Right cardiac atrium (tissue), 5 donors: ENCODE data around the gene SP4. TPM values are rescaled to one million over a fixed set of nuclear protein-coding genes. Genes with fewer than 3 reads are reported as not detected.

ENCODE experiments used
- ATAC-seq, 2 donors: fragments of 200-7000 bp; cut with Tn5 transposase; one replicate each; pipeline versions ENCODE4 v1.8.0 to v1.9.1; 2020; ENCODE audit warnings: moderate library complexity in 2 of 2, mild to moderate bottlenecking in 1 of 2
- DNase-seq, 3 donors: peaks; one replicate each; pipeline ENCODE4 v3.0.0-alpha.2; 2020
- H3K27ac ChIP-seq: one replicate; pipeline ENCODE4 v1.5.1; 2013; ENCODE audit warnings: mild to moderate bottlenecking, low read length, control low read depth, moderate library complexity
- H3K27me3 ChIP-seq: one replicate; pipeline ENCODE4 v1.6.1; 2013; ENCODE audit not compliant: control insufficient read depth, insufficient read depth
- H3K4me1 ChIP-seq: one replicate; pipeline ENCODE4 v1.6.1; 2013; ENCODE audit warnings: low read length; ENCODE audit not compliant: control insufficient read depth, insufficient read depth
- H3K4me3 ChIP-seq: one replicate; pipeline ENCODE4 v1.5.1; 2013; ENCODE audit warnings: low read length, control low read depth
- H3K9me3 ChIP-seq: one replicate; pipeline ENCODE4 v1.6.1; 2013; ENCODE audit warnings: low read length; ENCODE audit not compliant: control insufficient read depth
- WGBS: extraction: QIAGEN DNeasy Blood & Tissue Kit; methylation state at CpG from one replicate; pipeline ENCODE4 v1.1.7; 2013; 5-methylcytosine and 5-hydroxymethylcytosine counted together
- intact Hi-C, 4 donors: fragments of 100-400 bp; cut with DNase I; formaldehyde crosslinking; loops; one replicate each; pipeline versions ENCODE4 v1.11.0 to v1.14.0; 2022 to 2023
- polyA plus RNA-seq: library from polyadenylated mRNA; stranded (reverse); fragments of 200-250 nt; gene quantifications from one replicate; pipeline ENCODE4 v1.2.3, GENCODE V29; 2013
- total RNA-seq, 4 donors: library from RNA; stranded (reverse); fragmentation: NEBNext Ultra II Directional; extraction: Animal tissue kit (Norgen Biotek cat#: 25700); gene quantifications; one replicate each; pipeline ENCODE4 v1.2.1, GENCODE V29; 2021
- donor health status: healthy with polysubstance abuse.
- donor health status: DM: no; HTN: yes; CAD: no.
- donor health status: DM: no; HTN: no; CAD: no.
- donor health status: DM: no; HTN: yes; CAD: no; lungs with severe emphysema.
- donor health status: DM: yes; HTN: yes; CAD: no.

SP4 gene
- total and polyA plus RNA-seq, 5 donors = 3.1 to 10.9 (median 9.8) TPM

DNA sequence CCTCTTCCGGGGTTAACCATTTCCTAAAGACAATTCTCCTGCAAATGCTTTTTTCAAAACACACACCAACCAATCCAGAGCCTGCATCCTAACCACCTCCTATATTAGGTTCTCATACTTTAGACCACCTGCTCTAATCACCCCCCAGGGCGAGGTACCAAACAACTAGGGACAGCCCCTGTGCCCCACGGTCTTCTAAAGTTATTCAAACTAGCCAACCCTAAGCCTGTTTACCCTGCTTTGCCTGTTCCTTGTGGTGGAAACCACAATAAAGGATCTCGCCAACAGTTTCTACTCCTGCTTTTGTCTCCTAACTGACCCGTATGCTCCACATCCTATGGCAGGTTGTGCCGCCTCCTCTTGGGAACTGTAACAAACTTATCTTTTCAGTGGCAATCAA is 21.1 kb downstream of the SP4 start:
- Histone ChIP-seq H3K27me3 (no peaks in the 10 kb centered on the region), H3K4me1 (no peaks in the 10 kb centered on the region), H3K27ac (no peak overlapping the region), H3K4me3 (no peak overlapping the region), H3K9me3 (no peaks in the 10 kb centered on the region)
- 93% methylated on average over 6 of the region's 6 CpGs for WGBS
- ATAC-seq (no peak), DNase-seq (no peak)
- intact Hi-C loops = no loop called here

DNA sequence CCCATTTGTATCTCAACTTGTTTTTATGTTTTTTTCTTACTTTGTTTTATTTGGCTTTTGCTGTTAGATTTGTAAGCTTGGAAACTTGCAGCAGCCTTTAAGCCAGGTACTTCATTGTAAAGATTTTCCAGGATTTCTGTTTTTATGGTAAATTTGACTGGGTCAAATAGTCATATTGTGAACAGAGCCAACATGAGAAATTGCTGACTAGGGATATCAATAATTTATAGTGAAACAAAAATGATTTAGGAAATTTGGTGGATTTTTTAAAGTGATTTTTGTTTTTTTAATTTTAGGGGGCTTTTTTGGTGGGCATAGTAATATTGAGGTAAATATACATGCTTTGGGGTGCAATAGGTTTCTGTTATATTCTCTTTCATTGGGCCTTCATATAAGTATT is 22.2 kb downstream of the SP4 start:
- H3K9me3 ChIP-seq = no peaks in the 10 kb centered on the region
- DNase-seq (no peak), ATAC-seq (no peak)
- no peak overlapping the region for H3K27ac ChIP-seq
- H3K4me1 ChIP-seq = no peaks in the 10 kb centered on the region
- no peak overlapping the region for H3K4me3 ChIP-seq
- intact Hi-C loops = no loop called here
- H3K27me3 ChIP-seq = no peaks in the 10 kb centered on the region

DNA sequence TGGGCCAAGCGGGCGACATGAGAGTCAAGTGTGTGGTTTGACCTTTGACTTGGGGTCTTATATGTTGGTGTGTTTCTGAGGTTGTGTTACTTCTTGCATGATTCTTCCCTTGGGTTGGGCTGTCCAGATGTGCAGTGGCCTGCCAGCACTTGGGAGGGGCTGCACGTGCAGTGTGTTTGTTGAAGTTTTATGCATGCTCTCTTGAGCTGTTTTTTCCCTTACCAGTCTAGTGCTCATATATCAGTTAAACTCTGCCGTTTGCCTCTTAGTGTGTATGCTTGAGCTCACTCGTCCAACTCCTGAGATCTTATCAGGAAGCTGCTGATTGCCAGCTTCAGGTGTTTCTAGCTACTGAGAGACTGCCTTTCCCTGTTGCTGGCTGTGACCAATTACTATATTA is 23.1 kb downstream of the SP4 start:
- no peak for DNase-seq
- no peaks in the 10 kb centered on the region for H3K9me3 ChIP-seq
- intact Hi-C loops = no loop called here
- no peak overlapping the region for H3K27ac ChIP-seq
- H3K4me3 ChIP-seq = no peak overlapping the region
- WGBS = 85% methylated on average over 5 of the region's 5 CpGs
- H3K27me3 ChIP-seq = no peaks in the 10 kb centered on the region
- ATAC-seq = no peak
- H3K4me1 ChIP-seq = no peaks in the 10 kb centered on the region

DNA sequence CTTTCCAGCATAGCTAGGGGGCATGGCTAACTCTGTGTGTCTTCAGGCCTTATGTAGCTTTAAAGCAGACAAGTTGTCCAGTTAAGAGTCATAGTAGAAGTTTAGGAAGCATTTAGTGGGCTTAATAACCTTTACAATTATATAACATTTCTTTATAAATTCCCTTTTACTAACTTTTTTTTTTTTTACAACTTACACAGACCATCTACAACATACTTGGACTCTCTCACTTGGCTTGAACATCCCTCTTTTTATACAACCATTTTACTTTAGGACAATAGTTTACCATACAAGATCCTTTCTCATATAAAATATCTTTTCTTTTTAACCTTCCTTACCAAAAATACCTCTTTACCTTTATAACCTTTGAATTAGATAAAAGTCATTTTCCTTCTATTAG is 26.3 kb downstream of the SP4 start:
- Histone ChIP-seq H3K9me3 (no peaks in the 10 kb centered on the region), H3K27me3 (no peaks in the 10 kb centered on the region), H3K4me1 (no peaks in the 10 kb centered on the region), H3K4me3 (no peak overlapping the region), H3K27ac (no peak overlapping the region)
- ATAC-seq (no peak), DNase-seq (no peak)
- intact Hi-C loops = no loop called here

DNA sequence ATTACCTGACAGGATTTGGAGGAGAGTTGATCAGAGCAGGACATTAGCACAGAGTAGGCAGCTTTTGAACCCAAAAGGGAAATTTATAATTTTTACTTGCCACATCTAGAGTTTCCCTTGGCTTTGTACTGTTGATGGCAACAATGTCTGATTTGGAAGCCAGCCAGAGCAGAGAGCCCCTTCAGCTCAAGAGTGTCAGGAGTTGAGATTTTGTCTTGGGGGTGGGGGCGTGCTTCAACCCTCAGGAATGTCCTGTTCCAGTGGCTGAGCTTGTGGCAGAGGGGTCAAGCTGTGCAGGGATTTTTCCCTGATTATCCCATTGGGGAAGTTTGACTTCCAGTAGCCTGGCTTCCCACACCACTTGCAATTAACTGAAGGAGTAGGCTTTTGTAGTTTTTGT is 27.0 kb downstream of the SP4 start:
- Histone ChIP-seq H3K27me3 (no peaks in the 10 kb centered on the region), H3K4me3 (no peak overlapping the region), H3K9me3 (no peaks in the 10 kb centered on the region), H3K4me1 (no peaks in the 10 kb centered on the region), H3K27ac (no peak overlapping the region)
- DNase-seq = no peak
- WGBS = 82% methylated on average over 1 of the region's 1 CpG
- intact Hi-C loops = no loop called here
- ATAC-seq = no peak

DNA sequence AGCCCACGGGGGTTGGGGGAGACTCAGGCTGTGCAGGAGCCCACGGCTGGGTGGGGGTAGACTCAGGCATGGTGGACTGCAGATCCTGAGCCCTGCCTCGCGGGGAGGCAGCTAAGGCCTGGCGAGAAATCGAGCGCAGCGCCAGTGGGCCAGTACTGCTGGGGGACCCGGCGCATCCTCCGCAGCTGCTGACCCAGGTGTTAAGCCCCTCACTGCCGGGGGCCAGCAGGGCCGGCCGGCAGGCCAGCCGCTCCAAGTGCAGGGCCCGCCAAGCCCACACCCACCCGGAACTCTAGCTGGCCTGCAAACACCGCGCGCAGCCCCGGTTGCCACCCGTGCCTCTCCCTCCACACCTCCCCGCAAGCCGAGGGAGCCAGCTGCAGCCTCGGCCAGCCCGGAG is 33.4 kb downstream of the SP4 start:
- Histone ChIP-seq H3K4me1 (peaks cover 3% of the 10 kb centered on the region), H3K27me3 (no peaks in the 10 kb centered on the region)
- intact Hi-C loops = no loop called here

DNA sequence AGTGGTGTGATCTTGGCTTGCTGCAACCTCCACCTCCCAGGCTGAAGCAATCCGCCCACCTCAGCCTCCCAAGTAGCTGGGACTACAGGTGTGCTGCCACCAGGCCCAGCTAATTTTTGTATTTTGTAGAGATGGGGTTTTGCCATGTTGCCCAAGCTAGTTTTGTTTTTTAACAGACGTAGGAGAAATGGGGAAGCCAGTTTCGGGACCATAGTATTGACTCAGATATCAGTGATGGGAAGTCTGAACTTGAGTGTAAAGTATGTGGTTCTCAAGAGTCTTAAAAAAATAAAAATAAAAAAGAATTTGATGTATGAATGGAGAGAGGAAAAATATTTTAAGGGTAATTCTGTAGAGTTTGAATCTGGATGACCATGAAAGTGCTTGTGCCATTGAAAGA is 34.2 kb downstream of the SP4 start:
- DNase-seq = no peak
- no peak for ATAC-seq
- Histone ChIP-seq H3K4me3 (no peak overlapping the region), H3K9me3 (no peaks in the 10 kb centered on the region), H3K27me3 (no peaks in the 10 kb centered on the region), H3K27ac (no peak overlapping the region), H3K4me1 (peaks cover 3% of the 10 kb centered on the region)
- intact Hi-C loops = no loop called here
- WGBS = 90% methylated on average over 3 of the region's 3 CpGs

More for the DNA sequence above, 33.4 kb downstream of the SP4 start:
- peak in 1 of 2 donors; percentile 29 for ATAC-seq
- whole genome bisulfite sequencing = 99% methylated on average over 26 of the region's 26 CpGs
- Histone ChIP-seq H3K4me3 (no peak overlapping the region), H3K27ac (no peak overlapping the region), H3K9me3 (no peaks in the 10 kb centered on the region)
- DNase-seq = peak in 2 of 3 donors; percentile 31 to 50

DNA sequence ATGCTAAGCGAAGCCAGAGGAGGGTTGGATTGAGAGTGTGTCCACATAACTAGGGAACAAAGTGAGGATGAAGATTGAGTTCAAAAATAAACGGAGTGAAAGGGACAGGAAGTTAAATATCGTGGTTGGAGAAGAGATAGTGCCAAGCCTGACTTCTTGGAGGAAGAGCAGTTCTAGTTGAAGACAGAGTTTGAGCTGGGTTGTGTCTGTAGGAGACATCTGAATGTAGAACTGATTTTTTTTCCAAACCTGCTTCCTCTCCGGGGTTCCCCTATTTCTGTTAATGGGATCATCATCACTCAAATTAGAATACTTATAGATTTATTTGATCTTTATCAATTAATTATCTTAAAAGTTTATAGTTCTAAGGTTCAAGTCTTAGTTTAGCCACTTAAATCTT is 35.6 kb downstream of the SP4 start:
- H3K4me1 ChIP-seq = peaks cover 3% of the 10 kb centered on the region
- 65% methylated on average over 4 of the region's 4 CpGs for WGBS

DNA sequence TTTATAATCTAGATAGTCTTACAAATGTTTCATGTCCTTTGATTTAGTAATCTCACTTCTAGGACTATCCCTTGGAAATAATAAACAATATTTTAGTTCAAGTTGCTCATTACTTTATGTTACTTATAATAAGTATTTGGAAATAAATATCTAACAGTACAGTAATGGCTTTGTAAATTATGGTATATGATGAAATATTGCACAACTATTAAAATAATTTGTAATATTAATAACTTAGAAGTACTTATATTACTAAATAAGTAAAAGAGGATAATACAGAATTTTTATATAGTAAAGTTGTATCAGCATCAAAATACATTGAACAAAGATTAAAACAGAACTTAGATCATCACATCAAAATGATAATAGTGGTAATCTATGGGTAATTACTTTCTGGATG is 41.1 kb downstream of the SP4 start:
- Histone ChIP-seq H3K4me1 (peaks cover 1% of the 10 kb centered on the region), H3K9me3 (no peaks in the 10 kb centered on the region), H3K27ac (no peak overlapping the region), H3K4me3 (no peak overlapping the region), H3K27me3 (no peaks in the 10 kb centered on the region)
- DNase-seq (no peak), ATAC-seq (no peak)
- intact Hi-C loops = no loop called here

More for the DNA sequence above, 35.6 kb downstream of the SP4 start:
- DNase-seq = no peak
- Histone ChIP-seq H3K4me3 (no peak overlapping the region), H3K27ac (no peak overlapping the region), H3K9me3 (no peaks in the 10 kb centered on the region), H3K27me3 (no peaks in the 10 kb centered on the region)
- ATAC-seq = no peak
- intact Hi-C loops = no loop called here

DNA sequence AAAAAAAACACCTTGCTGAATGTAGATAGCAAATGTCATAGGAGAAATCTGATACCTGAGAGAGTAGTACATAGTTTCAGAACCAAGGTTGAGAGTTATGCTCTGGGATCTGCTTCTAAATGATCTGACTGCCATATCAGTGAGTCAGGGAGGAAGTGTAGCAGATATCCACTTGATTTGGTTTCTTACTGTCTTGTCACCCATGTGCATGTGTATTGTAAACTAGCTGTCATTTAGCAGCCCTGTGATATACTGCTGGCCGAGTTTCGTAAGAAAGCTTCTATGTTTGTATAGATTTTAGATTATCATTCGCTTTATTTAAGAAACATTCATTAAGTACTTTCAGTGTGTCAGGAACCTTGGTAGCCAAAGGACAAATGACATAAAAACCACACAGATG is 42.0 kb downstream of the SP4 start:
- 92% methylated on average over 3 of the region's 3 CpGs for WGBS
- Histone ChIP-seq H3K27me3 (no peaks in the 10 kb centered on the region), H3K4me3 (no peak overlapping the region), H3K27ac (no peak overlapping the region), H3K9me3 (no peaks in the 10 kb centered on the region), H3K4me1 (peaks cover 1% of the 10 kb centered on the region)
- intact Hi-C loops = no loop called here
- no peak for ATAC-seq
- DNase-seq = no peak

DNA sequence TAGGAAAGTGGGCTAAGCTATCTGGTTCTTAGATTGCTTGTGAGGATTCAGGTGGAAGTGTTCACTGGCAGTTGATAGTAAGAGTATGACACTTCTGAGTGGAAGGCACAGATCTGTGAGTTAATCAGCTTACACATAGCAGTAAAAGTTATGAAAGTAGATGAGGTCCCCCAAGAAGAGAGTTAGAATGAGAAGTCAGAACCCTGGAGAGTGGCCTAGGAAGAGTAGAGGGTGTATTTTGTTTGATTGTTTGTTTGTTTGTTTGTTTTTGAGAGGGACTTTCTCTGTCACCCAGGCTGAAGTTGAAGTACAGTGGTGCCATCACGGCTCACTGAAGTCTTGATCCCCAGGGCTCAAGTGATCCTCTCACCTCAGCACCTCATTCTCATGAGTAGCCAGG is 44.1 kb downstream of the SP4 start:
- 95% methylated on average over 1 of the region's 1 CpG for WGBS
- no peak for DNase-seq
- H3K4me1 ChIP-seq = no peaks in the 10 kb centered on the region
- no peak for ATAC-seq
- H3K27me3 ChIP-seq = no peaks in the 10 kb centered on the region
- intact Hi-C loops = no loop called here
- H3K27ac ChIP-seq = no peak overlapping the region
- no peaks in the 10 kb centered on the region for H3K9me3 ChIP-seq
- H3K4me3 ChIP-seq = no peak overlapping the region

DNA sequence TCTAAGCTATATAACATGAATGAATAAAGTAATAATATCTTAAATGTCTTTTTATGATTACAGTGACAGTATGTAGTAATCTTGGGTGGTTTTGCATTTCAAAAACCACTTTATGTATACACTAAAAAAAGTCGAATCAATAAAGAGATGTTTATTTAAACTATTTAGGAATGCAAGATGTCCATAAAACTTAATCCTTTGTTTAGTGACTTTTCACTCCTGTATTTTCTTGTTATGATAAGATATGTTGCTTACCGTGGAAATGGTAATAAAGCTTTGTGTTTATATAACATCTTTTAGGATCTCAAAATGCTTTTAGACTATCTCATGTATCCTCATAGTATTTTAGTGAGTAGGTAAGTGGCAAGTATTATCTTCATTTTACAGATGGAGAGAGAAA is 48.5 kb downstream of the SP4 start:
- H3K4me3 ChIP-seq = no peak overlapping the region
- no peak overlapping the region for H3K27ac ChIP-seq
- DNase-seq (no peak), ATAC-seq (no peak)
- no peaks in the 10 kb centered on the region for H3K4me1 ChIP-seq
- no peaks in the 10 kb centered on the region for H3K9me3 ChIP-seq
- WGBS = 77% methylated on average over 2 of the region's 2 CpGs
- no peaks in the 10 kb centered on the region for H3K27me3 ChIP-seq
- intact Hi-C loops = no loop called here
